Inflammatory macrophage treated with lipopolysaccharide for 1 hour (primary cell): ENCODE results near the gene MXRA8.
A peak's percentile ranks its signal among the peaks of the same experiment; 100 is the strongest.
"Not testable (repeated sequence)": the region's sequence is repeated elsewhere in the genome, so short reads cannot be mapped to it uniquely, and the experiment has no call there.

Experiments used
- DNase-seq, 2 donors: peaks; one replicate each; pipeline ENCODE4 v3.0.0-alpha.2; 2020 to 2022

MXRA8 gene

DNA sequence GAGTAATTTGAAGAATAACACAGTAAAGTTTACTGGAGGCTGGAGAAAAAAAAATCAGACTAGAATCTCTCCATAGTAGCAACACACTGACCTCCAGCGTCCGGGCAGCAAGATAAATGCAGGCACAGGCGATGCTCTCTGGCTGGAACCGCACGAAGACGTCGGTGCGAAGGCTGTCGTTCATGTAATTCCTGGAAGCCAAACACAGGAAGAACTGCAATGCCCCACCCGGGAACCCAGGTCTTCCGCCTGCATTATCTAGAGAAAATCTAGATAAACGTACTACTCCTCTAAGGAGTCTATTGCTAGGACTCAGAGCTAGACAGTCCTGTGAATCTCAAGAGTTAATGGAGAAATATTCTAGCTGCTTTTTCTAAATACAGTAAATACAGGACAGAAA, 32.3 kb upstream of the MXRA8 start:
- DNase-seq, result no peak

DNA sequence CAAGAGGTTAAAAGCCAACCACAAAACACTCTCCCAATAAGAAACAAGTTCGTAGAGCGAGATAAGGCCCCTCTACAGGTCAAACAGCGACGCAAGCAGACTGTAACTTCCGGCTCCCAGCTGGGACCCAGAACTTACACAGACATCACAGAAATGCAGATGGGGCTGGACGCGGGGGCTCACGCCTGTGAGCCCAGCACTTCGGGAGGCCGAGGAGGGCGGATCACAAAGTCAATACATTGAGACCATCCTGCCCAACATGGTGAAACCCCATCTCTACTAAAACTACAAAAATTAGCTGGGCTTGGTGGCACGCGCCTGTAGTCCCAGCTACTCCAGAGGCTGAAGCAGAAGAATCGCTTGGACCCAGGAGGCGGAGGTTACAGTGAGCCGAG, 29.7 kb upstream of the MXRA8 start:
- DNase-seq, result no peak

DNA sequence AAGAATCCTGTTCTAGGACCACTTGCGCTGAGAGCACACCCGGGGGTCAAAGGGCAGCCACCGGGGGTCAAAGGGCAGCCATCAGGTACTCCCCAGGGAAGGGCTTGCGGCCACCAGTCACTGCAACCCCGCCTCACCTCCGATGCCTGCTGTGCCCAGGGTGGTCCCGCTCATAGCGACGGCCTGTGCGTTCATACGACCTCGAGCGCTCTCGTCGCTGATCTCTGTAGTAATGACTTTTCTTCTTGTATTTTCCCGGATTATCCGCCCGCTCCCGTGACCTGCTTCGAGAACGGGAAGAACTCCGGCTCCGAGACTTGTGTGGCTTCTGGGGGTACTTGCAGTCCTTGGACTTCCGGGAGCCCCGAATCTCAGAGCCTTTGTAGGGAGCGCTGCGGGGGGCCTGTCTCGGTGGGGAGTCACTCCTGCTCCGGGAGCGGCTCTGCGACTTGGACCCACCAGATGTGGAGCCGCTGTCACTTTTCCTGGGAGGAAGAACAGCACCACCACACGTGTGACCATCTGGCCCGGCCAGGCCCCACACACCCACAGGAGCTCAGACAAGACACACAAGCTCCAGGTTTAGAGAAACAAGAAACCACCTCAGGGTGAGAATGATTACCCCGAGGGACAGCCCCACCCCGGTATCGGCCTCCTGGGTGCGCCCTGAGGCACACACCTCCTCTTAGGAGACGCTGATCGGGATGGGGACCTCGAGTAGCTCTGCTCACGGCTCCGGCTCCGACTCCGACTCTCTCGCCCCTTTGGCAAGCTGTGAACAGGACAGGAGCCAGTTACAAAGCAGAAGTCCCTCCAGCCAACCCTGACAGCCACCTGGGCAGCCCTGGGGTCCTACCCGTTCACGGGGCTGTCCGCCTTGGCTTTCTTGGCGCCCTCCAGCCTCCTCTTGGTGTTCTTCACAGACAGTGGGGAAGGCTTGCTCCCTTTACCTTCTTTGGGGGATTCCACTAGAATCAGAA, 29.0 kb upstream of the MXRA8 start:
- DNase-seq, result no peak

DNA sequence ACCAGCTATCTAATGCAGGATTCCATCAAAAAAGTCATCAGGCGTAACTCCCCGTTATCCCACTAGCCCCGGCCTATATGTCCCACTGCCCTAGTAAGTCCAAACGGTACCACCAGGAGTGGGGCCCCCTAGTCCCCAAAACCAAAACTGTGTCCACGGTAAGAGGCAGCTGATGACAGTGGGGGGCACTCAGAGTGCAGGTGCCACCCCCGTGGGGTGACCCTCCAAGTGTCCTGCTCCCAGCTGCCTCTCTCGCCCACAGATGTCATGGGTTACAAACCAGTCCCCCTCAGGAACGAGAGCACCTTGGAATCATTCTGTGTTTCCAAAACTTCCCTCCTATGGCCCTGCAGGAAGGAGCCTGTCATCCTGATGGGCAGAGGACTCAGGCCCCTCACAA, 27.6 kb upstream of the MXRA8 start:
- no peak for DNase-seq

DNA sequence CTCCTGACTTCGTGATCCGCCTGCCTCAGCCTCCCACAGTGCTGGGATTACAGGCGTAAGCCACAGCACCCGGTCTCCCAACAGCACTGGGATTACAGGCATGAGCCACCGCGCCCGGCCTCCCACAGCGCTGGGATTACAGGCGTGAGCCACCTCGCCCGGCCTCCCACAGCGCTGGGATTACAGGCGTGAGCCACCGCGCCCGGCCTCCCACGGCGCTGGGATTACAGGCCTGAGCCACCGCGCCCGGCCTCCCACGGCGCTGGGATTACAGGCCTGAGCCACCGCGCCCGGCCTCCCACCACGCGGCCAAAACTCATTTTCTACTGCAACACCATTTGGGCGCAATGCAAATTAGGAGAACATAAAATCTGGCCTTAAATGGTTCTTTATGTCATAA, 27.0 kb upstream of the MXRA8 start:
- DNase-seq, result not testable (repeated sequence)

DNA sequence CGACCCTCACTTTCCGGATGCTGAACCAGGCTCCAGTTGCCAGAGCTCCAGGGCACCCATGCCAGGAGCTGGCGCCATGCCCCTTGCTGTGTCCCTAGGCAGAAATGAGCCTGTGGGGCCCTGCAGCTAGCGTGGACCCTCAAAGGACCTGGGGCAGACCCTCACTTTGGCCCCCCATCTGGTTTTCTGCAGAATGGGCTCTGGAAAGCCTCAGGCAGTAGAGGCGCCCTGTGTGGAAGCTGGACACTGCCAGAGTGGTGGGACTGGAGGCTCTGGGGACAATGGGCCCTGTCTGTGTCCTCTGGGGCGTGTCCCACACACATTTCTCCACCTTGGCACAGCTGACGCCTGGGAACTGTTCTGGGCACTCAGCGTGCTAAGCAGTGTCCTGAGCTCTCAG, 22.9 kb upstream of the MXRA8 start:
- no peak for DNase-seq

DNA sequence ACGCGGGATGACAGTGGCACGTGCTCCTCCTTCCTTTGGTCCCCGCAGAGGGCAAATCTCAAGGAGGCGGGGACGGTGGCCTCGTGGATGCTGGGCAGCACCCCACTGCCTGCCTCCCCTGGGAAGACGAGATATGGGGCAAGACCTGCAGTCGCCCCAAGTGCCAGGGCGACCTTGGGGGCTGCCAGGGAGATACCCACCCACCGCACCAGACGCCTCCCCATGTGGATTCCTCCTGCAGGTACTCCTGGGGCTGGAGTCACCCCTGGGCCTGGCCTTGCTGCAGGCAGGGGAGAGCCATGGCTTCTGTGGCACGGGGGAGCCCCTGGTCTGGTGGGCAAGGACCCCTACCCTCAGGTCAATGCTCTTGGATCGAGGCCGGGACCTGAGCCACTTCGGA, 22.5 kb upstream of the MXRA8 start:
- DNase-seq, result no peak

DNA sequence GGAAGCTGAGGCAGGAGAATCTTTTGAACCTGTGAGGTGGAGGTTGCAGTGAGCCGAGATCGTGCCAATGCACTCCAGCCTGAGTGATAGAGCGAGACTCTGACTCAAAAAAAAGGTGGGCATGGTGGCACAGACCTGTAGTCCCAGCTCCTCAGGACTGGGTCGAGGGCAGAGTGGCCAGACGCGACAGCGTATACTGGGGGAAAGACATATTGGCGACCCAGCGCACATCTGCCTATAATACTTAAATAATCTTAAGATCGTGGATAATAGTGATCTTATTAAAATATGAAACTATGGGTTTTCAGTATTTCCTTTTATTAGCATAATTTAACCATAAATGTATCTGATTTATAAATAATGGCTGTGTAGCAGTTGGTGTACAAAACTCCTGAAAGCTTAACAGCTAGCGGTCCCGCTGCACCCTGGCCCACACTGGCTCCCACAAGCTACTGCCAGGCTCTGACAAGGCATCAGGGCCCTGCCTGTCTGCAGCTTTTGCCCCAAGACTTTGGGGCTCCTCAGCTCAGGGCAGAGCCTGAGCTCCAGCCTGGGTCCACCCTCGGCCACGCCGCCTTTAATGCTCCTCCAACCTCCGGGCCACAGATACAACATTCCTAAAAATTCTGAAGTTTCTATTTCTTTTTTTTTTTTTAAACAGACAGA, 19.3 kb upstream of the MXRA8 start:
- no peak for DNase-seq

DNA sequence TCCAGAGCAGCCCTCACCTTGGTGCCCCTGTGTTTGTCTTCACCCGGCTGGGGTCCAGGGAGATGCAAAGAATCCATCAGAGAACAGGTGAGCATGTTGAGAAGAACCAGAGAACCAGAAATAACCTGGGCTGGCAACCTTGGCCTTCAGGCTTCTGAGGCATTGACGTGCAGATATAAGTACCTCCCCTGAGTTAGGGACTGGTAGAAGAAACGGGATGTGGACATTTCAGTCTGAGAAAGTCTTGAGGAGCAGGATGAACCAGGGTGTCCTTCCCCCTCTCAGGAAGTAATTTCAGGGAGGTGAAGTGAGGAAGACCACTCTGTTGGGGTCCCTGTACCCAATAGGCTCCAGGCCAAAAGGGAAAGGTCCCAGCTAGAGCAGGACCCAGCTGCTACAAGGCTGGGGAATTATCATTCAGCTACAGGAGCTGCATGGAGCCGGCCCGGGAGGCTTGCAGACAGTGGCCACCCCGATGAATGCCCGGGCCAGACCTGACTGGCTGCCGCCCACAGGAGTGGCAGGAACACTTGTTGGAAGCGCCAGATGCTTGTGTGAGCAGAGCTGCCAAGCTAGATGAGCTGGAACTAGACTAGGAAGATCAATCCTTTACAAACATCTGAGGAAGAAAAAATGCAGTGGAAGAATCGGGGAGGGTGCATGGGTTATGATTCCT, 18.3 kb upstream of the MXRA8 start:
- DNase-seq, result no peak

DNA sequence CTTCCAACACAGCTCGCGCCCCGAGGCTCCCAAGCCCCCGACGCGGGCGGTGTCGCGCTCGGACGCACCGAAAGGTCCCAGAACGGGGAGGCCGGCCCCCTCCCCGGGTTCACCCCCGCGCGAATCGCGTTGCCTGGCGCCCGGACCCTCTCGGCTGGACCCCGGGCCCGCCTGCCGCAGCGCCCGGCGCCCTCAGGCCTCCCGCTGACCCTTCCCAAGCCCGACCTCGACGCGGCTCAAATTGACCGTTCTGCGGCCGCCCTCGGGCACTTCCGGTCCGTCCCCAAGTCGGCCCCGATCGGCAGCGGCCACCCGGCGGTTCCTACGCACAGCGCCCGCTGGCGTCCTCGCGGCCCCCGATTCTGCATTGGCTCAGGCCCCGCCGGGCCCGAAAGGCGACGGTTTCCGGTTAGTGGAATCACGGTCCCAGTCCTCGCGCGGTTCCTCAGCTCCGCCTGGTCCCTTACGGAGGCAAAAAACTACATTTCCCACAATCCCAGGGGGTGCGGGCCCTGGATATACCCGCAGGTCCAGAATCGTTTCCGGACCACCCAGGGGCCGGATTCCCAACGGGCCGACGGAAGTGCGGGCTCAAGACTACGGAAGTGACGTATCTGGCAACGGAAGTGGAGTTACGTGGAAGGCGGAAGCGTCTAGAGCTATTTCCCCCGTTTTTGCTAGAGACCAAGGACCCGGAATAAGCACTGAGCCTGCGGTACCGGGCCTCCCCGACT, 16.7 kb upstream of the MXRA8 start, which contains the start of gene AURKAIP1:
AURKAIP1 (minus strand) TSS at position 279 of the 734 bp plus-strand sequence. CDS start 451 bp downstream, outside the sequence.
- DNase-seq, result peak; percentile 100

DNA sequence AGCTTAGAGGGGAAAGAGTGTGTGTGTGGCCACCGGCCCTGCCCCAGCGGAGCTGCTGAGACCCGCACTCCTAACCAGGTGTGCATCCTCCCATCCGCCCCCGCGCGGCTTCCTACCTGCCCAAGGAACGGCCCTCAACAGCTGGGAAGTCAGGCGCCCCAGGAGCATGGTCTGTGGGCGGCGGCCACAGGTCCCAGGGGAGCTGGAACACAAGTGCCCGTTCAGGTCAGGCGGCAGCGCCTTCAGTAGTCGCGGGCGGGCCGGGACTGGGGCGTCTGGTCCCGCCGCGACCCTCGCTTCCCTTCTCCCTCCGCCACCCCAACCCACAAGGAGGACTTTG, 16.2 kb upstream of the MXRA8 start:
- no peak for DNase-seq

DNA sequence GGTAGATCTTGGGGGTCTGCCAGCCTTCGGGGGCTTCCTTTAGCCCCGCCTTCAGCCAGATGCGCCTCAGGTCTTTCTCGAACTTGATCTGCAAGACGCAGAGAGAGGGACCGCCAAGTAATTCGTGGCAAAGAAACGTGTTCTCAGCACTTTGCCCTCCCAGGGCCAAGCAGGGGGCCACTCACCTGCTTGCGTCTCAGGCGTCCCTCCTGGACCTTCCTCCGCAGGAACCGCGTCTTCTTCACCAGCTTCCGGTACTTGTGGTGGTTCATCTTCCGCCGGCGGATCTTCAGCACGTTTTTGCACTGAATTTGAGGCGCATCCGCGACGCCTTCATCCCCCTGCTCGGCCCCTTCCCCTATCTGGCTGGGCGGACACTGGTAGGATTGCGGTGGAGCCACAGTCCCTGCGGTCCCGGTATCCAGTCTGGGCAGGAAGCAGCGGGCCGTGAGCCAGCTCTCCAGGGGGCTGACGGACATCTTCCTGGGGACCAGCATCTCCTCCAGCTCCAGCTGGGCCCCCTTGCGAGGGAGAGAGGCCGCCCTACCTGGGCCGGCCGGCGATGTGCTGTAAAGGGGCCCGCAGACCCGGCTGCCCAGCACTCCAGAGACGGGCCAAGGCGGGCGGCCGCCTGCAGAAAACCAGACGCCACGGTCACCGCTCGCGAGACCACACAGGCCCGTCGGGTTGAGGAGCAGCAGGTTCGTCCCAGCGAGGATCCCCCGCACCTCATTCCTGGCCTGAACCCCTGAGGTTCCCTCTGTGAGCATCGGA, 15.6 kb upstream of the MXRA8 start:
- DNase-seq, result no peak

DNA sequence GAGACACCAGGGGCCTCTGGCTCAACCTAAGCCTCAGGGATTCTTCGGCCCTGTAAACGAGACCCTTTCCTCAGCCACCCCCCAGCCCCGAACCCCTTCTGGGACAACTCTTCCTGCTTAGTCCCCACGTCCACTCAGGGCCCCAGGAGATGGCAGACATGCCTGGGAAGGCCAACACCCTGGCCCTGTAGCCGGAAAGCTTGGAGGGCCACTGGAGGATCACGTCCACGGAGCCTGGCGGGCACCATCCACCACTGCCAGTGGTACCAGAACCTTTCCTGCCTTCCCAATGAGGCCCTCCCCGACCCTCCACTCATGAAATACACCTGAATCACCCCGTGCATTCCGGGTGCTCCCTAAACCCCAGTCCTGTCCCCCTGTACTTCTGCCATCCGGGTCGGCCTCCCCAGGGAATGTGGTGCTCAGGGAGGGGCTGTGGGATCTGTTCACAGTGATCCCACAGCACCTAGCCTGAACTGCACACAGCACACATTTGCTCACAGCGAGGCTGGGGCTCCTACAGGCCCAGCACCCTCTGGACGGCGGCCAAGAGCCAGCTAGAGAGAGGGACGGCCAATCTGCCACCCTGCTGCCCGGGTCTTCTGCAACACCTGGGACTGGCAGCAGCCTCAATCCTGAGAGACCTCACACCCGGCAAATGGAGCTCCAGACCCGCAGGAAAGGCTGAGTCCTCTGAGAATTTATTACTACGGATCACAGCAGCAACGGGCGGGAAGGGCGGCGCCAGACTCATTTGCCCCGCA, 14.9 kb upstream of the MXRA8 start:
- DNase-seq, result no peak

DNA sequence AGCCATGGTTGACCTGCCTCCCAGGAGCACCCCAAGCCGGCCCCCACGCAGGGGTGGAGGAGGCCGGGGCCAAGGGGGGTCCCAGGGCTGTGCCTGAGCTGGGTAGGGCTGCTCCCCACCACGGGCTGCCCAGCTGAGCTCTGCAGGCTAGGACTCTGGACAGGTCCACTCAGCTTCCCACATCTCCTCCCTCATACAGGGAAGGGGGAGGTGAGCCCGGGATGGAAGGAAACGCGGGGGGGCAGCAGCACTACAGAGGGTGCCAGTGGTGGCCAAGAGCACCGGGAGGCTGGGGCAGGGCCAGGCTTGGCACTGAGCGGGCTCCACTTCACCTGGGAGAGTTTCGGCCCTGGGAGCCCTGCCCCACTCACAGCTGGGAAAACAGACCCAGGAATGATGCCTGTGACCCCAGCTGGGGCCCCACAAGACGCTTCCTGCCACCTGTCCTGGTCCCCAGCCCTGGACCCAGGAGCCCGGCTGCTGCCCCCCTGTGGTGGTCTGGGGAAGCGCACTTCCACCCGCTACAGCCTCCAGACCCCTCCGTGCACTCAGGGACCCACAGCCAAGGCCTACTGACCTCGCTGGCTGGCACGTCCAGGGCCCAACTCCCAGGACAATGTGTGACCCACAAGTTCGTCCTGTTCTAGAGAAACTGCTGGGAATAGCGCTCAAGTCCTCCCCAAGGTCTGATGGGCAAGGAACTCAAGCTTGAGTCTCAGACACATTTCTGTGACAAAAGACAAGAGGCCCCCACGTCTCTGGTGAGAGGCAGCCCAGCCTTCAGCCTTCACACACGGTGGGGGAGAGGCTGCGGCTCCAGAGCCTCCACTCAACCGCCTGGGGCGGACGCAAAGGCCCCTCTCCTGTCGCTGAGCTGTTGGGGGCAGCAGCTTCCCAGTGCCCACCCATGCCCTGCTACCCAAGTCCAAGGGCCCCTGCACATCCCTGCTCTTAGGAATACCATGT, 13.7 kb upstream of the MXRA8 start:
- peak; percentile 22 to 79 for DNase-seq

DNA sequence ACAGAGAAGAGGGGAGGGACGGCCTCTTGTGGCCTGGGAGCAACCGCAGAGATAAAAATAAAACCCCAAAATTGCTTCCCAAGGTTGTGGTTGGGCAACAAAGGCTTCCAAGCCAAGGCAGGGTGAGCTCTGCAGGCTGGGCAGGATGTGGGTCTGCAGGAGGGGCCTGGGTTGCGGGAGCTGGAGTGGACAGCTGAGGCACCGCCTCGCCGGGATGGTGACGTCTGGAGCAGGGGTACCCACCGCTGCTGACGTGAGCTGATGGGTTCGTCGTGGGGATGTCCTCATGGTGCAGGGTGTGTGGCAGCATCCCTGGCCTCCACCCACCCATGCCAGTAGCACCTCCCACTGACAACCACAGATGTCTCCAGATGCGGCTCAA, 13.0 kb upstream of the MXRA8 start:
- DNase-seq, result no peak

DNA sequence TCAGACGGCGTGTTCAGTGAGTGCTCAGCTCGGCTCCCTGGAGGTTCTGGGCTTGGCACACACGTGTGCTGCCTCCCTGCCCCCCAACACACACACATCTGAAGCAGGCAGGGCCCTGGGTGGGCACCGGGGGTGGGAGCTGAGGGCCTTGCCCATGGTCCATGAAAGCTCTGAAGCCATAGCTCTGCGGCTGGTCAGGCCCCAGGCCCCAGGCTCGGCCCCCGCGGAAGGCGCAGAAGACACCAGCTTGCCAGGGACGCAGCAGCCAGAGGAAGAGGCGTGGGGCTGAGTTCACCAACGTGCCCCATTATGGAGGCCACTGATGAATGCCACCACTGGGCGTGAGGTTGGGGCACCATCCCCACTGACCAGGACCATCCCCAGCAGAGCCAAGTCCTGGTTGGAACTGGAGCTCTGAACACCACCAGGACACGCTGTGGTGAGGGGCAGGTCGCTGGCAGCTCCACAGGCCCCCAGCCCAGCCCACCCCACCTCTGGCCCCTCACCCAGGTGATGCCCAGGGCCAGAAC, 12.5 kb upstream of the MXRA8 start:
- no peak for DNase-seq

DNA sequence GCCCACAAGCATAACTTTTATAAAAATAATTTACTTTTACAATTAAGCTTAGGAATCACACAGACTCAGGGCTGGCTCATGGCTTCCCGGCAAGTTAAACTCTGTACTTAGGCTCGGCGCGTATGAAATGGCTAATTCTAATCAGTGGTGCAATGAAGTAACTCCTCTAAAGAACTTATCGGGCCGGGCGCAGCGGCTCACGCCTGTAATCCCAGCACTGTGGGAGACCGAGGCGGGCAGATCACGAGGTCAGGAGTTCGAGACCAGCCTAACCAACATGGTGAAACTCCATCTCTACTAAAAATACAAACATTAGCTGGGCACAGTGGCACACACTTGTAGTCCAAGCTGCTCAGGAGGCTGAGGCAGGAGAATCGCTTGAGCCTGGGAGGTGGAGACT, 11.7 kb upstream of the MXRA8 start:
- DNase-seq, result not testable (repeated sequence)

DNA sequence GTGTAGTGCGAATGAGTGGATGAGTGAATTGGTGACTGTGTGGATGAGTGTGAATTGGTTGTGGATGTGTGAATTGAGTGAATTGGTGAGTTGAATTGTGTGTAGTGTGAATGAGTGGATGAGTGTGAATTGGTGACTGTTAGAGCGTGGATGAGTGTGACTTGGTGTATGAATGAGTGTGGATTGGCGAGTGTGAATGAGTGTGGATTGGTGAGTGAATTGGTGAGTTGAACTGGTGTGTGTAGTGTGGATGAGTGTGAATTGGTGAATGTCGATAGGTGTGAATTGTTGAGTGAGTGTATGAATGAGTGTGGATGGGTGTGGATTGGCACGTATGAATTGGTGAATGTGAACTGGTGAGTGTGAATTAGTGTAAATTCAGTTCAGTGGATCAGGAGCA, 9.0 kb upstream of the MXRA8 start:
- no peak for DNase-seq

DNA sequence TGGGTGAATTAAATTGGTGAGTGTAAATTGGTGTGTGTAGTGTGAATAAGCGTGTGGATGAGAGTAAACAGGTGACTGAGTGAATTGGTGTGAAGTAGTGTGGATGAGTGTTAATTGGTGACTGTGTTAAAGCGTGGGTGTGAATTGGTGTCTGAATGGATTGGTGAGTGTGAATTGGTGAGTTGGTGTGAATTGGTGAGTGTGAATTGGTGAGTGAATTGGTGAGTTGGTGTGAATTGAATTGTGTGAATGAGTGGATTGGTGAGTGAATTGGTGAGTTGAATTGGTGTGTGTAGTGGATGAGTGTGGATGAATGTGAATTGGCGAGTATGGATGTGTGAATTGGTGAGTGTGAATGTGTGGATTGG, 8.3 kb upstream of the MXRA8 start:
- DNase-seq, result no peak
